HepG2 (cell line): Measurements from ENCODE around the gene FUOM. TPM values are rescaled to one million over a fixed set of nuclear protein-coding genes. Genes with fewer than 3 reads are reported as not detected.

Experiments
- ATF3 ChIP-seq: sonication (generic); formaldehyde crosslinking; IDR thresholded peaks from 2 replicates; pipeline ENCODE4 v1.4.0; 2020; ENCODE audit warnings: missing genetic modification reagents
- DMAP1 ChIP-seq: IDR thresholded peaks from 2 replicates; pipeline ENCODE4 v1.6.1; 2016
- FOXJ3 ChIP-seq: sonication (generic); formaldehyde crosslinking; IDR thresholded peaks from 2 replicates; pipeline ENCODE4 v1.4.0; 2020; ENCODE audit warnings: missing genetic modification reagents, mild to moderate bottlenecking, borderline replicate concordance
- GLI4 ChIP-seq: sonication (generic); formaldehyde crosslinking; IDR thresholded peaks from 2 replicates; pipeline ENCODE4 v1.5.1; 2020; ENCODE audit warnings: missing genetic modification reagents, mild to moderate bottlenecking, moderate library complexity, borderline replicate concordance
- JUNB ChIP-seq: sonication (generic); formaldehyde crosslinking; IDR thresholded peaks from 2 replicates; pipeline ENCODE4 v1.8.0; 2022; ENCODE audit warnings: missing genetic modification reagents, mild to moderate bottlenecking, borderline replicate concordance
- NKX3-1 ChIP-seq: sonication (generic); formaldehyde crosslinking; IDR thresholded peaks from 2 replicates; pipeline ENCODE4 v1.5.0; 2020; ENCODE audit warnings: missing genetic modification reagents
- PATZ1 ChIP-seq: sonication (generic); formaldehyde crosslinking; IDR thresholded peaks from 2 replicates; pipeline ENCODE4 v1.4.0; 2020; ENCODE audit warnings: missing genetic modification reagents
- RARA ChIP-seq: IDR thresholded peaks from 2 replicates; pipeline ENCODE4 v1.6.1; 2016; ENCODE audit warnings: missing genetic modification reagents, missing compliant biosample characterization
- SSRP1 ChIP-seq: IDR thresholded peaks from 2 replicates; pipeline ENCODE4 v1.6.1; 2016; ENCODE audit warnings: control low read depth
- ZFP1 ChIP-seq: IDR thresholded peaks from 2 replicates; pipeline ENCODE4 v1.6.1; 2016
- ZKSCAN5 ChIP-seq: sonication (generic); formaldehyde crosslinking; IDR thresholded peaks from 2 replicates; pipeline ENCODE4 v1.5.1; 2020; ENCODE audit warnings: mild to moderate bottlenecking, missing genetic modification reagents
- ZNF263 ChIP-seq: sonication (generic); formaldehyde crosslinking; IDR thresholded peaks from 2 replicates; pipeline ENCODE4 v1.4.0; 2020; ENCODE audit warnings: missing genetic modification reagents
- ZNF501 ChIP-seq: sonication (generic); formaldehyde crosslinking; IDR thresholded peaks from 2 replicates; pipeline ENCODE4 v1.5.1; 2020; ENCODE audit warnings: mild to moderate bottlenecking, moderate library complexity, missing genetic modification reagents
- polyA plus RNA-seq, 8 experiments: library from polyadenylated mRNA; depleted of rRNA in 3 of 8; stranded (reverse) in 7 of 8; unstranded in 1 of 8; fragments of >200 nt; fragmentation: Illumina TruSeq in 4 of 8; extraction: Trizol in 4 of 8; gene quantifications; 2 replicates each; pipeline versions ENCODE4 v1.2.1 to v1.2.3, GENCODE V29; 2011 to 2016; ENCODE audit warnings: low read depth in 4 of 8, missing spikeins in 1 of 8, mixed read lengths in 1 of 8; ENCODE audit not compliant: insufficient read depth in 1 of 8
- total RNA-seq, 5 experiments: library from RNA; depleted of rRNA; stranded (reverse); fragments of >200 nt; fragmentation: Illumina TruSeq; extraction: Trizol; gene quantifications; 2 replicates each; pipeline ENCODE4 v1.2.3, GENCODE V29; 2016; ENCODE audit warnings: low read depth in 1 of 5
- TF ChIP-seq, protein P1 (sequence below): sonication (generic); formaldehyde crosslinking; conservative IDR thresholded peaks from 2 replicates; pipeline ENCODE4 v1.8.0; 2022; ENCODE audit warnings: low read depth, missing genetic modification reagents
- TF ChIP-seq, protein P2 (sequence below): sonication (generic); formaldehyde crosslinking; IDR thresholded peaks from 2 replicates; pipeline ENCODE4 v1.8.0; 2022; ENCODE audit warnings: mild to moderate bottlenecking, missing genetic modification reagents, borderline replicate concordance
- TF ChIP-seq, protein P3 (sequence below): IDR thresholded peaks from 2 replicates; pipeline ENCODE4 v1.6.1; 2016; ENCODE audit warnings: low read depth, borderline replicate concordance
- TF ChIP-seq, protein P4 (sequence below): sonication (generic); formaldehyde crosslinking; IDR thresholded peaks from 2 replicates; pipeline ENCODE4; 2020; ENCODE audit warnings: missing genetic modification reagents, mild to moderate bottlenecking, borderline replicate concordance
- TF ChIP-seq, protein P5 (sequence below): sonication (generic); formaldehyde crosslinking; conservative IDR thresholded peaks from 2 replicates; pipeline ENCODE4 v1.4.0; 2020; ENCODE audit warnings: missing genetic modification reagents

FUOM gene
- total and polyA plus RNA-seq, 2 of the 13 experiments (the other 11 are each of a cell fraction or from before 2014, with no cell fraction given) = 27.5 to 60.4 TPM

GRCh38 chr10:133347710-133348517 is 9.9 kb downstream of the FUOM start (continued):
- TF ChIP-seq, protein P1, sequence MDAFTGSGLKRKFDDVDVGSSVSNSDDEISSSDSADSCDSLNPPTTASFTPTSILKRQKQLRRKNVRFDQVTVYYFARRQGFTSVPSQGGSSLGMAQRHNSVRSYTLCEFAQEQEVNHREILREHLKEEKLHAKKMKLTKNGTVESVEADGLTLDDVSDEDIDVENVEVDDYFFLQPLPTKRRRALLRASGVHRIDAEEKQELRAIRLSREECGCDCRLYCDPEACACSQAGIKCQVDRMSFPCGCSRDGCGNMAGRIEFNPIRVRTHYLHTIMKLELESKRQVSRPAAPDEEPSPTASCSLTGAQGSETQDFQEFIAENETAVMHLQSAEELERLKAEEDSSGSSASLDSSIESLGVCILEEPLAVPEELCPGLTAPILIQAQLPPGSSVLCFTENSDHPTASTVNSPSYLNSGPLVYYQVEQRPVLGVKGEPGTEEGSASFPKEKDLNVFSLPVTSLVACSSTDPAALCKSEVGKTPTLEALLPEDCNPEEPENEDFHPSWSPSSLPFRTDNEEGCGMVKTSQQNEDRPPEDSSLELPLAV (CRISPR knock-in tag) = no peak
- TF ChIP-seq GLI4 (CRISPR knock-in tag) = no peak
- no peak for TF ChIP-seq ZFP1 (CRISPR knock-in tag)
- TF ChIP-seq NKX3-1 = no peak
- no peak for TF ChIP-seq DMAP1 (CRISPR knock-in tag)
- TF ChIP-seq, protein P2, sequence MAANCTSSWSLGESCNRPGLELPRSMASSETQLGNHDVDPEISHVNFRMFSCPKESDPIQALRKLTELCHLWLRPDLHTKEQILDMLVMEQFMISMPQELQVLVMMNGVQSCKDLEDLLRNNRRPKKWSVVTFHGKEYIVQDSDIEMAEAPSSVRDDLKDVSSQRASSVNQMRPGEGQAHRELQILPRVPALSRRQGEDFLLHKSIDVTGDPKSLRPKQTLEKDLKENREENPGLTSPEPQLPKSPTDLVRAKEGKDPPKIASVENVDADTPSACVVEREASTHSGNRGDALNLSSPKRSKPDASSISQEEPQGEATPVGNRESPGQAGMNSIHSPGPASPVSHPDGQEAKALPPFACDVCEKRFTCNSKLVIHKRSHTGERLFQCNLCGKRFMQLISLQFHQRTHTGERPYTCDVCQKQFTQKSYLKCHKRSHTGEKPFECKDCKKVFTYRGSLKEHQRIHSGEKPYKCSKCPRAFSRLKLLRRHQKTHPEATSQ (CRISPR knock-in tag) = no peak
- TF ChIP-seq FOXJ3 = no peak
- no peak for TF ChIP-seq ZKSCAN5 (CRISPR knock-in tag)
- TF ChIP-seq SSRP1 (CRISPR knock-in tag) = no peak
- TF ChIP-seq ZNF263 (CRISPR knock-in tag) = 0 out of 2 replicates have a peak, but pooled peaks have one; percentile 14
- TF ChIP-seq, protein P3, sequence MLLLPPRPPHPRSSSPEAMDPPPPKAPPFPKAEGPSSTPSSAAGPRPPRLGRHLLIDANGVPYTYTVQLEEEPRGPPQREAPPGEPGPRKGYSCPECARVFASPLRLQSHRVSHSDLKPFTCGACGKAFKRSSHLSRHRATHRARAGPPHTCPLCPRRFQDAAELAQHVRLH (CRISPR knock-in tag) = no peak
- TF ChIP-seq ATF3 (CRISPR knock-in tag) = peak; percentile 95
- peak; percentile 58 for TF ChIP-seq ZNF501 (CRISPR knock-in tag)
- TF ChIP-seq JUNB (CRISPR knock-in tag) = peak; percentile 91; the same call in 1 of the 2 replicates
- peak; percentile 55 for TF ChIP-seq PATZ1 (CRISPR knock-in tag)
- TF ChIP-seq, protein P4, sequence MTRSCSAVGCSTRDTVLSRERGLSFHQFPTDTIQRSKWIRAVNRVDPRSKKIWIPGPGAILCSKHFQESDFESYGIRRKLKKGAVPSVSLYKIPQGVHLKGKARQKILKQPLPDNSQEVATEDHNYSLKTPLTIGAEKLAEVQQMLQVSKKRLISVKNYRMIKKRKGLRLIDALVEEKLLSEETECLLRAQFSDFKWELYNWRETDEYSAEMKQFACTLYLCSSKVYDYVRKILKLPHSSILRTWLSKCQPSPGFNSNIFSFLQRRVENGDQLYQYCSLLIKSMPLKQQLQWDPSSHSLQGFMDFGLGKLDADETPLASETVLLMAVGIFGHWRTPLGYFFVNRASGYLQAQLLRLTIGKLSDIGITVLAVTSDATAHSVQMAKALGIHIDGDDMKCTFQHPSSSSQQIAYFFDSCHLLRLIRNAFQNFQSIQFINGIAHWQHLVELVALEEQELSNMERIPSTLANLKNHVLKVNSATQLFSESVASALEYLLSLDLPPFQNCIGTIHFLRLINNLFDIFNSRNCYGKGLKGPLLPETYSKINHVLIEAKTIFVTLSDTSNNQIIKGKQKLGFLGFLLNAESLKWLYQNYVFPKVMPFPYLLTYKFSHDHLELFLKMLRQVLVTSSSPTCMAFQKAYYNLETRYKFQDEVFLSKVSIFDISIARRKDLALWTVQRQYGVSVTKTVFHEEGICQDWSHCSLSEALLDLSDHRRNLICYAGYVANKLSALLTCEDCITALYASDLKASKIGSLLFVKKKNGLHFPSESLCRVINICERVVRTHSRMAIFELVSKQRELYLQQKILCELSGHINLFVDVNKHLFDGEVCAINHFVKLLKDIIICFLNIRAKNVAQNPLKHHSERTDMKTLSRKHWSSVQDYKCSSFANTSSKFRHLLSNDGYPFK (CRISPR knock-in tag) = no peak
- TF ChIP-seq, protein P5, sequence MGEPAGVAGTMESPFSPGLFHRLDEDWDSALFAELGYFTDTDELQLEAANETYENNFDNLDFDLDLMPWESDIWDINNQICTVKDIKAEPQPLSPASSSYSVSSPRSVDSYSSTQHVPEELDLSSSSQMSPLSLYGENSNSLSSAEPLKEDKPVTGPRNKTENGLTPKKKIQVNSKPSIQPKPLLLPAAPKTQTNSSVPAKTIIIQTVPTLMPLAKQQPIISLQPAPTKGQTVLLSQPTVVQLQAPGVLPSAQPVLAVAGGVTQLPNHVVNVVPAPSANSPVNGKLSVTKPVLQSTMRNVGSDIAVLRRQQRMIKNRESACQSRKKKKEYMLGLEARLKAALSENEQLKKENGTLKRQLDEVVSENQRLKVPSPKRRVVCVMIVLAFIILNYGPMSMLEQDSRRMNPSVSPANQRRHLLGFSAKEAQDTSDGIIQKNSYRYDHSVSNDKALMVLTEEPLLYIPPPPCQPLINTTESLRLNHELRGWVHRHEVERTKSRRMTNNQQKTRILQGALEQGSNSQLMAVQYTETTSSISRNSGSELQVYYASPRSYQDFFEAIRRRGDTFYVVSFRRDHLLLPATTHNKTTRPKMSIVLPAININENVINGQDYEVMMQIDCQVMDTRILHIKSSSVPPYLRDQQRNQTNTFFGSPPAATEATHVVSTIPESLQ = no peak
- TF ChIP-seq RARA = peak; percentile 82
